Neural cell (in vitro differentiated cells): Measurements from ENCODE around the gene WFS1.

Experiments
- EP300 ChIP-seq: fragments of 450-650 bp; conservative IDR thresholded peaks from 2 replicates; pipeline ENCODE4 v1.6.1; 2014; ENCODE audit warnings: antibody characterized with exemption, mild to moderate bottlenecking, moderate library complexity; ENCODE audit not compliant: poor library complexity, severe bottlenecking
- EZH2 ChIP-seq: fragments of 200-600, 300-800 bp; shearing (Covaris generic), sonication (generic); IDR thresholded peaks from 2 replicates; pipeline ENCODE4 v1.6.1; 2014; ENCODE audit warnings: antibody characterized with exemption, low read length, borderline replicate concordance, mild to moderate bottlenecking; ENCODE audit not compliant: insufficient read depth, poor library complexity, severe bottlenecking
- TF ChIP-seq, protein P1 (sequence below): fragments of 450-650 bp; IDR thresholded peaks from 2 replicates; pipeline ENCODE4 v1.5.1; 2014; ENCODE audit warnings: antibody characterized with exemption, mild to moderate bottlenecking, moderate library complexity; ENCODE audit not compliant: poor library complexity, severe bottlenecking

DNA sequence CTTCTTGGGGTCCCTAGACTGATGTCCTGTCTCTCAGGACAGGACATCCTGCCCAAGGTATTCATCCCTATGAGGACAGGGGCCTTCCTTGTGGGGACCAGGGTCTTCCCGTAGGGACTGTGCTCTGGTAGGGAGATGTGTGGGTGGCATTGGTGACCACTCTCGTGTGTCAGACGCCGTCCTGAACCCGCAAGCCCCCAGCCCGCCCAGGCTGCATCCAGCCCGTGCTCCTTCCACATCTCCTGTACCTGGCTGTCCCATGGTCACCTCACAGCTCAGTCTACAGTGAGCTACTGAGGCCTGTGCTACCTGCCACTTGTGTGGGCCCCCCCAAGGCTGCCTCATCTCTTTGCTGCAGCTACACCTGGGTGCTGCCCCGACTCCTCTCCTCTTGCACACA is 24.0 kb downstream of the WFS1 start:
- TF ChIP-seq, protein P1, sequence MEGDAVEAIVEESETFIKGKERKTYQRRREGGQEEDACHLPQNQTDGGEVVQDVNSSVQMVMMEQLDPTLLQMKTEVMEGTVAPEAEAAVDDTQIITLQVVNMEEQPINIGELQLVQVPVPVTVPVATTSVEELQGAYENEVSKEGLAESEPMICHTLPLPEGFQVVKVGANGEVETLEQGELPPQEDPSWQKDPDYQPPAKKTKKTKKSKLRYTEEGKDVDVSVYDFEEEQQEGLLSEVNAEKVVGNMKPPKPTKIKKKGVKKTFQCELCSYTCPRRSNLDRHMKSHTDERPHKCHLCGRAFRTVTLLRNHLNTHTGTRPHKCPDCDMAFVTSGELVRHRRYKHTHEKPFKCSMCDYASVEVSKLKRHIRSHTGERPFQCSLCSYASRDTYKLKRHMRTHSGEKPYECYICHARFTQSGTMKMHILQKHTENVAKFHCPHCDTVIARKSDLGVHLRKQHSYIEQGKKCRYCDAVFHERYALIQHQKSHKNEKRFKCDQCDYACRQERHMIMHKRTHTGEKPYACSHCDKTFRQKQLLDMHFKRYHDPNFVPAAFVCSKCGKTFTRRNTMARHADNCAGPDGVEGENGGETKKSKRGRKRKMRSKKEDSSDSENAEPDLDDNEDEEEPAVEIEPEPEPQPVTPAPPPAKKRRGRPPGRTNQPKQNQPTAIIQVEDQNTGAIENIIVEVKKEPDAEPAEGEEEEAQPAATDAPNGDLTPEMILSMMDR, result no peak
- TF ChIP-seq EZH2 (no peak), EP300 (no peak)
